ENCODE results near the gene POTEI.
"Not testable (repeated sequence)": the region's sequence is repeated elsewhere in the genome, so short reads cannot be mapped to it uniquely, and the experiment has no call there.

The POTEI gene

DNA sequence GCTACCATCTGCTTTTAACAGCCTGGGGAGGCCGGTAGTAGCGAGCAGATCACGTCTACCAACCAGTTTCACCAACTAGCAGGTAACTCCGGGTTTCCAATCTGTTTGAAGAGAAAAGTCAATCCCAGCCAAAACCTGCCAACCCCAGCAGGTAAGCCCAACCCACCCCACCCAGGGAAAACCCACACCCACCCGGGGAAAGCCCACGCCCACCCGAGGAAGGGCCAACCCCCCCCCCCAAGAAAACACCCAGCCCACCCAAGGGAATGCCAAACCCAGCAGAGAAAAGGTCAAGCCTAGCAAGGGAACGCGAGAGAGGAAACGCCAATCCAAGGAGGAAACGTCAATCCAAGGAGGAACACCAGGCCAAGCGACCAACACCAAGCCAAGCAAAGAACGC, at the start of gene POTEI:
Gene POTEI, minus strand, starts transcription at position 101 of the 400 bp plus-strand sequence. Its CDS starts 93 bp downstream, at position 8.
- not testable (repeated sequence) for DNase-seq

DNA sequence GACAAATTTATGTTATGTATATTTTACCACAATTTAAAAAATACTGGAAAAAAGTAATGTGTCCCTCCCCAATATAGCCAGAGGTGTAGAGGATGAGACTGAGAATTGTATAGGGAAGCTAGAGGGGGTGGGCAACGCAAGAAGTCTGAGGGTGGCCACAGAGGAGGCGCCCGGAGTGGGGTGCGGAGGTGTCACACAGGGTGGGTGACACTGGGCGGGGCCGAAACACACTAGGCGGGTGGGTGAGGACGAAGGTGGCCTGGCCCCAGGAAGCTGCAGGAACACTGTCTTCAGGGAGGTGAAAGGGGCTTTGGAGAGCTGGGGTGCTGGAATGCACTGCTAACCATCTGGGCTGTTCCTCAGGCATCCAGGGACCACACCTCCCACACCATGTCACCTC, 47.3 kb upstream of the POTEI start:
- DNase-seq: not testable (repeated sequence)

DNA sequence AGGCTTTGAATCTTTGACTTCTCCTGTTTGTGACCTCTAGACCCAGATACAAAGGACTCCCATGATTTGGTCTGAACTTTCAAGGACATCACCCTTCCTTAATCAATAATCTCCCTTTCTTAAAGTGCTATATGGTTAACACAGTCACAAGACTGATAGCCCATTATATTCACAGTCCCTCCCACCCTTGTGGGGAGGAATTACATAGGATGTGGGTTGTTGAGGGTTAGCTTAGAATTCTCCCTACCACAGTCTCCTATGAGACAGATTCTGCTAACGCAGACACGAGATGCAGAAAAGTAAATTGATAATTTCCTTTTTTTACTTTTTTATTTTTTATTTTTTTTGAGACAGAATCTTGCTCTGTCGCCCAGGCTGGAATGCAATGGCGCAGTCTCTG, 45.0 kb upstream of the POTEI start:
- DNase-seq: not testable (repeated sequence)

DNA sequence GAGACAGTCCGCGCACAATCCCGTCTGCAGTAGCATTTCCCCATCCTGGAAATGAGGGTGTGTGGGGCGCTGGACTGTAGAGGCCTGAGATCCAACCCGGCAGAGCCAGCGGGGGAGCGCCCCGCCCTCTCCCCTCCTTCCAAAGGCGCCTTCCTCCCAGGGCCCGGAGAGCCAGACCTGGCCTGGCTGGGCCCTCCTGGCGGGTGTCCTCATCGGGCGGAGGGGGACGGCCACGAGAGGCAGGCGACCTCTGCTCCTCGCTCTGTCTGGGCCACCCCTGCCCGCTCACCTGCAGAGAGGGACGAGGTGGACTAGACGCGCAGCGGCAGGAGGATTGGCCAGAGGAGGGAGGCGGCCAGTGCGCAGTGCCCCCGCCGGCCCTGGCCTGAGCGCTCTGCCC, 40.3 kb upstream of the POTEI start:
- not testable (repeated sequence) for DNase-seq

DNA sequence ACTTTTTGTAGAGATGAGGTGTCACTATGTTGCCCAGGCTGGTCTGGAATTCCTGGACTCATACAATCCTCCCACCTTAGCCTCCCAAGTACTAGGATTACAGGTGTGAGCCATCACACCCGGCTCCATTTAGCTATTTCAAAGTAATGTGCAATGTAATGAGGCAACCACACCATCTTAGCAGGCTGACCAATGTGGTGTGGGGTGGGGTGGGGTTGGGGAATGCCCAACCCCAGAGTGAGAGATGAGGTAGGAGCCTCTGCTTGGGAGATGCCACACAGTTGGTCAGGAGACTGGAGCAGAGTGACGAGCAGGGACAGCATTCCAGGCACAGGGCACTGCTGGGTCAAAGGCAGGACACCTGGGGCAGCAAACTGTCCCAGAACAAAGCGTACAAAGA, 39.3 kb upstream of the POTEI start:
- not testable (repeated sequence) for DNase-seq

DNA sequence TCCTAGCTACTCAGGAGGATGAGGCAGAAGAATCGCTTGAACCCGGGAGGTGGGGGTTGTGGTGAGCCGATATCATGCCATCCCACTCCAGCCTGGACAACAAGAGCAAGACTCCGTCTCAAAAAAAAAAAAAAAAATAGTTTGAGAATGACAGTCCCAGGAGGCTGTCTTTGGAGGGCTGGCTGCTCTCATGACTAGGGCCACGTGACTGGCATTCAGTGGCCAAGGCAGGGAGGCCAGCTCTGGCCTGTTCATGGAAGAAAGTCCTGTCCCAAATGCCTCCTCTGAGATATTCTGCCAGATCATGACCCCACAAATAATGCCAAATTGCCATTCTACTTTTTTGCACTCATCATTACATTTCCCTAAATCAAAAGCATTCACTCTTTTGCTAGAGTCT, 35.9 kb upstream of the POTEI start:
- not testable (repeated sequence) for DNase-seq

DNA sequence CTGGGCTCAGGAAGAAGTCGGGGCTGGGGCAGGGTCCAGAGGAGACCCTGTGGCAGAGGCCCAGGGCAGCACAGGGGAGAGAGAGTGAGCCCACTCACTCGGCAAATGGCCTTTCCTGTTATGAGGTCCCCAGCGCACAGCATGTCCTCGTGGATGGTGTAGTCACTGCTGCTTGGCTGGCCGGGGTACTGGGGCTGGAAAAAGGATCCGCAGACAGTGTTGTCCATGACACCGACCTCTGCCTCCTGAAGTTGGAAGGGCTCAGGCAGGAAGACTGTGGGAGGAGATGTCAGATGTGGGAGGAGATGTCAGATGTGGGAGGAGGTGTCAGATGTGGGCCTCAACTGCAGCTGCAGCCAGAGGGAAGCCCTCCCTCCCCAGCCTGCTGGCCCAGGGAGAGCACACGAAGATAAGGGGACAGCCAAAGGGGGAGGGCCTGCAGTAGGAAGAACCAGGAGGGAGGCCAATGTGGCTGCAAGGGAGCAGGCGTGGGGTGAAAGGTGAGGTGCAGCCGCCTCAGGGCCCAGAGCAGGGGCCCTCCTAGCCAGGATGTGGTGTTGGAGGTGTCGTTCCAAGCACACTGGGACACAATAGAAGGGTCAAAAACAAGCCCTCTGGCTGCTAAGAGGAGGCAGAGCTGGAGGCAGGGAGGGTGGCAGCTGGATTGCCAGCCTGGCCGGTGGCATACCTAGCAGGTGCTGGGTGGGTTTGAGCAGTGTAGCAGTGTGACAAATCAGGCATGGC, 34.8 kb upstream of the POTEI start:
- not testable (repeated sequence) for DNase-seq

DNA sequence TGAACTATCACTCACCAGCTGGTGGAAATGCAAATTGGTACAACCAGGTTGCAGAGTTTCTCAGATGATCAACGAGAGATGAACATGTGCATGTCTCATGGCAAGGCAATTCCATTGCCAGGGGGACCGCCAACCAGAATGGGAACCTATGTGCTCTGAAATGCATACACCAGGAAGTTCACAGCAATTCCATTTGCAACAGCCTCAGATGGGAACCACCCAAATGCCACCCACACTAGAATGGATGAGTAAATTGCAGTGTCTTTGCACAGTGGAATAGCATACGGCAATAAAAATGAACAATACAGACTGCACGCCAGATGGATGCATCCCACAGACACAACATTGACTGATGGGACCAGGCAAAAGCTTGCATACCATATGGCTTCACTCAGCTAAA, 33.7 kb upstream of the POTEI start:
- DNase-seq: not testable (repeated sequence)

DNA sequence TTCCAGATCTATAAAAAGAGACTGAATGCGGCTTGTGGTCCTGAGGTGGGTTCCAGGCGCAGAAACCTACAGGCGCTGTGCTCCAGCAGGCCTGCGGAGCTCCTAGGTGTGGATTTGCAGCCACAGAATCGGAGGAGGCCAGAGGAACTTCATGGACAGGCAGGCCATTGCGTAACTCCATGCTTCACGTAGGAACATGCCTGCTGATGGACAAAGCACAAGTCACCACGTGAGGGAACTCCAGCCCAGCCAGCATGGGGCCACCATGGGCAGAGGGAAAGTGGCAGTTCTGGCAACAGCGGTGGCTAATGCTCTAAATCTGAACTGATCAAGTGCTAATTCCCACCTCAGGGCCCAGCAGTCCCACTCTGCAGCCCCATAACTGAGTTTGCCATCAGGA, 29.1 kb upstream of the POTEI start:
- not testable (repeated sequence) for DNase-seq

DNA sequence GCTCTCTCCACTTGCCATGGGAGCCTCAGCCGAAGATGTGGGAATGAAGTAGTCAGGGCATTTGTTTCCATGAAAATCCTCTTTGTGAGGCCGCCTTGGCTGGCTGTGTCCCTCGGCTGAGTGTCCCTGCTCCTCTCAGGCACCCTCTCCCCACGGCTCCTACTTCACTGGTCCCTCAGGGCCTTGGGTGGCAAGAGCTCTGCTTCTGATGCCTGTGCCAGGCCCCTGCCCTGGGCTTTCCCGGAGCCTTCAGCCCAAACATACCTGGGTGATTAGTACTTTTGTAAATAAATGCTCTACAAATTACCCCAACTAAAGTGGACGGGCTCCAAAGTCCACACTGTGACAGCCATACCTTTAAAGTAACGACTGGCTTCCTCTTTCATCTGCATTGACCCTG, 27.5 kb upstream of the POTEI start:
- DNase-seq: not testable (repeated sequence)

DNA sequence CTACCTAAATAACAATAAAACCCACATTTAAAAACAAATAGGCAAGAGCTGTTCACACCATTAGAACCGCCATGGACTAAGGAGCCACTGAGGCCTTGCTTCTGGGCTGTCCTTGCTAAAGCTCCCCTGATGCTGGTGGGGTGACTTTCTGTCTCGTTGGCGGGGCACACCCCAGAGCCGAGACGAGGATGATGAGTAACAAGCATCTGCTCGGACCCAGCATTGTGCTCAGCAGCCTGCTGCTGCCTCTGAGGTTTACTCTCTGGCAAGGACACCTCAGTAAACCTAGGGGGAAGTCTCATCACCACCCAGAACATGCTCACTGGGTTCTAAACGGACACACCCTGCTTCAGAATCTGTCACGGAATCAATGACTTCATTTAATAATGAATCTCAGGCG, 22.5 kb upstream of the POTEI start:
- DNase-seq: not testable (repeated sequence)

DNA sequence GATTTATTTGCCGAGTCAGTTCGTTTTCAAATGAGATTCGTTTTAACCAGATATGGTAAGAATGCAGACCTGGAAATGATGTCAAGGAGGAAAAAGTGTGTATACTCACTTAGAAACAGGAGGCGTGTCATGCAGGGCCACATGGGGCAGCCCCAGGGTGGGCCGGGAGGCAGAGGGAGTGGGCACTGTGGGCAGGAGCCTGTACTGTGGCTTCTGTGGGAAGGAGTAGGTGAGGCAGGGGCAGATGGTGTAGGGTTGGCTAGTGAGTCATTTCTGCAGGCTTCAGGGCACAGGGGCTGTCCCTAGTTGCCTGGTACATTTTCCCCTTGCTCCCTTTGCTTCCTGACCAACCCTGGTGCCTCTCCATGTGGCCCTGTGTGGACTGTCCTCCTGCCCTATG, 22.1 kb upstream of the POTEI start:
- not testable (repeated sequence) for DNase-seq

DNA sequence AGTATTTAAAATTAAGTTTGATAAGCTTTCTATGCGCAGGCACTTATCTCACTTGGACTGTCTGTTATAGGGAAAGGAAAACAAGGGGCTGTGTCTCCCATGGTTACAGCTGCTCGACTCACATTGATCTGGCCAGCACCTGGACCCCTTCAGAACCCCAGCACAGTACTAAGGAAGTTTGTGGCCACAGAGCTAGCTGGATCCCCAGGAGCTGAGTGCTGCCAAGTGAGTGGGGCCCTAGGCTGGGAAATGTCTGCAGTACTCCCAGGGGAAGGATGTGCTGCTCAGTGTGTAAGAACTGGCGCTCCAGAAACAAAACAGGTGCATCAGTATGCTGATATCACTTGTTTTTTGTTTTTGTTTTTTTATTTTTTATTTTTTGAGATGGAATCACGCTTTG, 21.1 kb upstream of the POTEI start:
- DNase-seq: not testable (repeated sequence)

DNA sequence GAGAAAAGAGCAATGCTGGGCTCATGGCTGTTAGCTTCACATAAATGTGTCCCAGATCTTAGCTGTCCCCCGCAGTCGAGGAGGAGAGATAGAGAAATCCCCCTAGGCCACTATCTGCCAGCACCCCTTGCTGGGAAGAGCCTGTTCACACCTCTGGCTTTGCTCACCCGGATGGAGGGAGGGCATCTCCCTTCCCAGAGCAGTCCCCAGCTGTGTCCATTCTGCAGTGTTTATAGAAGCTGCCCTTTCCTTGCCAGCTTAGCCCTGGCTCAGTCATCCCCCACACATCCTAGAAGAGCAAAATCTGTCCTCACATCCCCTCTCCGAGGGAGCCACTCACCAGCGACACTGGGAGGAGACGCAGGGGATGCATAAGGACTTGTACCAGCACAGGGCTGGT, 20.4 kb upstream of the POTEI start:
- DNase-seq: not testable (repeated sequence)

DNA sequence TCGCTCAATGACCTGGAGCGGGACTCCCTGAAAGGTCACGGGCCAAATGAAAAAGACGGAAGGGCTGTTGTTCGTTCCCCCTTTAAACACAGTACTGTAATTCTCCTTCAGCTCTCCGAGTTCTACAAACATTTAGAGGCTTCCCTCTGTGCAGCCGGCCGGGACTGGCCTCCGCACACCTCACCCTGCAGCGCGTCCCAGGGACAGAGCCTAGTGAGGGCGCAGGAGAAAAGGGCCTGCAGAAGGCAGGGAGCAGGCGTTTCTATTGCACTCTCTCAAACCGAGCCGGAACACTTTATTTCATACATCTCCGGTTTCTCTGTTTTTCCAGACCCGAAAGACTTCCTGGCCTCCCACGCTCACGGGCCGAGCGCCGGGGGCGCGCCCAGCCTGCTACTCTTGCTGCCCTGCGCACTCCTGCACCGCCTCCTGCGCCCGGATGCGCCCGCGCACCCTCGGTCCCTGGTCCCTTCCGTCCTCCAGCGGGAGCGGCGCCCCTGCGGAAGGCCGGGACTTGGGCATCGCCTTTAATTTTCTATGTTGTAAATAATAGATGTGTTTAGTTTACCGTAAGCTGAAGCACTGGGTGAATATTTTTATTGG, 18.3 kb upstream of the POTEI start:
- DNase-seq: not testable (repeated sequence)

DNA sequence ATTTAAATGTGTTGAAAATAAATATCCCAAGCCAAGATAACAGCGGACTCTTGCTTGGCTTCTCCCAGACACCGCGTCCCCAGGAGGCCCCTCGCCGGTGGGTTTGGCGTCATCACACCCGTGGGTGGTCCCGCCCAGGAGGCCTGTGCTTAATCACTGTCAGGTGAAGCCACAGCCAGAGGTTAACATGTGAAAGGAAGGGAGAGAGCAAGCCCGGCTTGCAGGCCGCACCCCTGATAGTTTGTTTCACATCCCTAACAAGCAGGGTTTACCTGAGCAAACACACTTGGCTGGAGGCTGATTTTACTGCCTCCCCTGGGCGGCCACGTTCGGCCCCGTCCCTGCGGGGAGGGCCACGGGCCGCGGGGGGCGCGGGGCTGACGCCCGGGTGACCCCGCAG, 13.3 kb upstream of the POTEI start:
- not testable (repeated sequence) for DNase-seq

DNA sequence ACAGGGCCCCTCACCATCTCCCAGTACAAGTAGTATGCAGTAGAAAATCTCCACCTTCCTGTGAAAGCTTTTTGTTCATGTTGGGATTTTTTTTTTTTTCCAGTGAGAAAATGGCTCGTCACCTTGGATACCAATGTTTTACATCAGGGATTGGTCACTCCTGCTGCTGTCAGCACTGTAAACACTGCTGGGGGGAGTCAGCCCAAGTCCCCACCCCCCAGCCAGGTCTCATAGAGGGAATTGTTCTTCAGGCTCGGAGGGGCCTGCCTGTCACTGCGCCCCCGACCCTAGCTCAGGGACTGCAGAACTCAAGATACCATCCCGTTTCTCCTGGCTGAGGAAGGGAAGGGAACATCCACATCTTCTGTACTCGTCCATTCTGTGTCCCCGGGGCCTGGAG, 11.9 kb upstream of the POTEI start, which contains the start of gene CFC1B:
Gene CFC1B, plus strand, starts transcription at position 231 of the 400 bp plus-strand sequence. CDS start 263 bp downstream, outside the sequence.
- not testable (repeated sequence) for DNase-seq

DNA sequence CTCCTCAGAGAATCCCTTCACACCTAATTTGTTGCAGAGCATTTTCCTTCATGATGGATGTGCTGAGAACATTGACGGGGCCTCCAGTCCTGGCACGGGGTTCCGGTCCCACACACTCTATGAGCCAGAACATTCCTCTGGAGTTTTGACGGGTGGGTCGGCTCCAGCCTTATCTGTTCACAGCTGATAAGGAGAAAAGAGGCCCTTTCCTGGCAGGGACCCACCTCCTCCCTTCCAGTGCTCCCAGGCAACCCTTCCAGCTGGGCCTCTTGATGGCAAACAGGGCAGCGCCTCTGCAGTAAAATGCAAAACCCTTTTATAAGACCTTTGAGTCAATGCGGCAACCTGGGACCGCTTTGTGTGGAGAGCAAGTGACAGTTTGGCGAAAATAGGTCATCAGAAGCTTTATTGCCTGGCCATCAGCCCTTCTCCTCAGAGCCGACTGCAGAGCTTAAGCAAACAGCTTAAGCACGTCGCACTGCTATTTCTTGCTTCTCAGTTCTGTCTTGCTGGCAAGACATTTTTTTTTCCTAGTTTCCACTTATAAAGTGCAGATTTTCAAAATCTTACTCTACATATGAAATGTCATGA, 9.5 kb upstream of the POTEI start:
- not testable (repeated sequence) for DNase-seq

DNA sequence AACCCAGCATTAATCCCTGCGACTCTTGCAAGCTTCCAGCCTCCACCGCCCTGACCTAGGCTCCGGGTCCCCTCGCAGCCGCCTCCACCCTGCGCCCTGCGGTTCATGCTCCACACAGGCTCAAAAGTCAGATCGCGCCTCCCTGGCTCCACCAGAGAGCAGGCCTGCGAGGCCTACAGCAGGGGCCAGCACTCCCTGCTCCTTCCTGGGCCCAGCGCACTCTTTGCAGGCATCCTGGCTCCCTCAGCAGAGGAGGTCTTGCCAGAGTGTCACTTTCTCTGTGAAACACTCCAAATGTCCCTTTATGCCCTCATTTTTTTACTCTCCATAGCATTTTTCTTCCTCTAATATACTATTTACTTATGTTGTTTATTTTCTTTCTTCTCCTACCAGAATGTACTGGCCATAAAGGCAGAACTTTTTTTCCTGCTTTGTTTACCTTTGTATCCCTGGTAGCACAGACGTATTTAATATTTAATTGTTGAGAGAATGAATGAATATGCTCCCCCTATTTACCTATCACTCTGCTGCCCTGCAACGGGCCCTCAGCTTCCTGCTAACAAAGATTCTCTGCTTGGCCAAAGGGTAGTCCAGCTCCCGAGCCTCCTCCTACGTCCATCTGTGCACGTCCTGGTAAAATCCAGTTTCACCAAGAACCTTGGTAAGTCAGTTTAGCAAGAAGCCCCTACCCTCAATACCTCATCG, 2.8 kb upstream of the POTEI start:
- DNase-seq: not testable (repeated sequence)

DNA sequence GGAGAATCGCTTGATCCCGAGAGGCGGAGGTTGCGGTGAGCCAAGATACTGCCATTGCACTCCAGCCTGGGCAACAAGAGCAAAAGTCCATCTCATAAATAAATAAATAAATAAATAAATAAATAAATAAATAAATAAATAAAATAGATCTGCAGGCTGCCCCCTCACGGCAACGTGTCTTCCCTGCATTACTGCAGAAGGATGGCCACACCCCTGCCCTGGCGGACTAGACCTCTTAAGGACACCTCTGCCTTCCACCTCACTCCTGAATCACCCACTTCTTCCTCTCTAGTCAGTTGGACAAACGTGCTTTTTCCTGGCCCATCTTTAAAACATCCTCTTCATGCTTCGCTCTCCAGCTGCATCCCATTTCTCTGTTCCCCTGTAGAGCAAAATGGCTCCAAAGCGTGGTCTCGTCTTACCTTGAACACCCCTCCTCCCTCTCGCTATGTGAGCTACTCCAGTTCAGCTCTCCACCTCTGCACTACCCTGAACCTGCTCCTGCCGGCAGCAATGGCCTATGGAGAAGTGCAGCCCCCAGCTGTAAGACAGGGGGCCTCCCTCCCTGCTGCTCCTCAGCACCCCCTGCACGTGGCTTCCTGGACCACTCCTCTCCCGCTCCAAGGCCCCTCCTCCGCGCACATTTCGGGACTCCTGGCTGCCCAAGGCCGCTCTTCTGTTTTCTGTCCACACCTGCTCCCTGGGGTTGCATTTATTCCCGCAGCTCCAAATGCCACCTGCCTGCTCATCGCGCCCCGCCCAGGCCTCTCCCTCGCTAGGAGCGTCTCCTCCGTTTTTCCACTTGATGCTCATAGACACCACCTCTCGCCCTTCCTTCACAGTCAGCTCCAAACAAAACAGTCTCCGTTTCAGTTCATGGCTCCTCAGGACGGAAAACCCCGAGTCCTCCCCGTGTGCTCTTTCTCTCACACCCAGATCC, 1.9 kb upstream of the POTEI start:
- DNase-seq: not testable (repeated sequence)

DNA sequence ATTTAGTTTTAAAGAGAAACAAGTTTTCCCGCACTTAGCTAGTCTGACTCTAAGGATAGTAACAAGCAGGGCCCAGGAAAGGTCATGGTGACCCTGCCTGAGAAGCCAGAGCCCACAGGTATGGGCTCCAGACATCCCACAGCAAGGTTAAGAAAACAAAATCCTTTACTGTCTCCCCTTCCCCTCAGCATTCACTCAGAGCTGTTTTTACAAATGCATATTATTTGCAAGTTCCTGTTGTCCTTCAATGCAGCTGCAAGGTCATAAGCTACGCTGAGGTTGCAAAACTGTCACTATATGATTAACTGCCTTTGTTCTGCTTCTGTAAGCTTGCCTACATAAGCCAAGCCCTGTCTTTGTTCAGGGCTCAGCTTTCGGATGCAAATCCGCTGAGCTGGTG, 18.1 kb downstream of the POTEI start:
- DNase-seq: not testable (repeated sequence)

DNA sequence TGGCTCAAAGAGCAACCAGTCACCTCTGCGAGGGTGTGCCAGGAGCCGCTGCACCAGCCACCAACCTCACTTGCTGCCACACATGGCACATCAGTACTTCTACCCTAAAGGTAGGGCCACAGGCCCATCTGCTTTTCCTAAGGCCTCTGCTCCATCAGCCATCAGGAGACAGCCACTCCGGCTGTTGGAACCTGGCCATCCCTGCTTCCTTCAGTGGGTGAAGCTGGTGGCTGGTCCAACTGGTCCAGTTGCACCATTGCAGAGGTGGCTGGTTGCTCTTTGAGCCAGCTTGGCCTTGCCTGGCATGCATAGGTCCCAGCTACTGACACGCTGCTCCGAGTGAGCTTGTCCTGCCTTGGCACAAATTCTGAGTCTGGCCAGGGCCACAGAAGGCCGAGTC, 53.7 kb downstream of the POTEI start:
- DNase-seq: not testable (repeated sequence)

All from suppressor macrophage treated with lipopolysaccharide for 4 hours (primary cell).